ENCODE data around the gene BEGAIN. TPM values are rescaled to one million over a fixed set of nuclear protein-coding genes. Genes with fewer than 3 reads are reported as not detected.

Gene BEGAIN
- total RNA-seq, 1 experiment from 2014 or later = 18.6 TPM

GRCh38 chr14:100581228-100582145 lies 5.7 kb downstream of the BEGAIN start:
- DNase-seq (ENCODE audit: low read depth) = no peak

DNA sequence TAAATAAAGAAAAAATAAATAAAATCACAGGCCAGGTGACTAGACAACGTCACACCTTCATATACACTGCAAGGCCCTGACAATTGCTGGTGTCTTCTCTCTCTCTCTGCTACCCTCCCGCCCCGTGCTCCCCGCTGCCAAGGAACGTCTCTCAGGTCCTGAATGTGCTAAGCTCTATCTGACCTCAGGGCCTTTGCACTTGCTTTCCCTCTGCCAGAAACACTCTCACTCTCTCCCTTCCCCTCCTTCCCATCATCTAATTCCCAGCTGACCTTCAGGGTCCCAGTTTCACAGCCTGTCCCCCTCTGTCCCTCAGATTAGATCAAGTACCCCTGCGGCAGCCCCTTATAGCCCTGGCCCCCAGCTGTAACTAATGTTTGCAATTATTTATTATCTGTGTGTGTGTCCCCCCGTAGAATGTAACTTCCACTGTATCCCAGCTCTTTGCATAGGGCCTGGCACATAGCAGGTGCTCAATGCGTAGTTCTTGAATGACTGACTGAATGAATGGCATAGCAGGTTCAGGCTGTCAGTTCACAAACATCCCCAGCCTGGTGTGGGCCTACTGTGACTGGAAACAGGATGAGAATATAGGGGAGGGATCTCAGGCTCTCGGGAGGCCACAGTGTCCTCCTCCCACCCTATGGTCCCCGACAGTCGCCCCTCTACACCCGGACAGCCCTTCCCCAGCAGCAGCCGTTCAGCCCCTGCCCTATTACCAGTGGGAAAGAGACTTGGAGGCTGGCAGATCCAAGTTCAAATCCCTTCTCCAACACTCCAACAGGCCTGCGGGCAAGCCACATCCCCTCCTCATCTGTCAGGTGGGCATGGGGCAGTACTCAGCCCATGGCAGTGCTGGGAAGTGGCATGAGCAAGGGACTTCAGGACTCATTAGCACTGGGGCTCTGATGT lies 6.6 kb downstream of the BEGAIN start:
- no peak for DNase-seq (ENCODE audit: low read depth)

DNA sequence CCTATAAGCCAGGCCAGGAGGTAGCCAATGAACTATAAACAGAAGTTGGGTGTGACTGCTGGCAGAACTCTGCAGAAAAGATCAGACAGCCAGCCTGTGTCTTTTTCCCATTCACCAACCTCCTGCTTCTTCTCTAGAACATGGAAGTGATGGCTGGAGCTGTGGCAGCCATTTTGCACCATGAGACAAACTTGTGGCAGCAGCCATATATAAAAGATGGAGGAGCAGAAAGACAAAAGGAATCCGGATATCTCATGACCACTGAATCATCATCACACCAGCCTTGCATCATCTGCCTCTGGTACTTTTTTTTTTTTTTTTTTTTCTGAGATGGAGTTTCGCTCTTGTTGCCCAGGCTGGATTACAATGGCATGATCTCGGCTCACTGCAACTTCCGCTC lies 8.7 kb downstream of the BEGAIN start:
- peak; percentile 40 for DNase-seq (ENCODE audit: low read depth)

GRCh38 chr14:100577986-100578431 lies 9.2 kb downstream of the BEGAIN start:
- no peak for DNase-seq (ENCODE audit: low read depth)

GRCh38 chr14:100577321-100577985 lies 9.8 kb downstream of the BEGAIN start:
- no peak for DNase-seq (ENCODE audit: low read depth)

GRCh38 chr14:100576091-100577085 lies 10.8 kb downstream of the BEGAIN start:
- no peak for DNase-seq (ENCODE audit: low read depth)

DNA sequence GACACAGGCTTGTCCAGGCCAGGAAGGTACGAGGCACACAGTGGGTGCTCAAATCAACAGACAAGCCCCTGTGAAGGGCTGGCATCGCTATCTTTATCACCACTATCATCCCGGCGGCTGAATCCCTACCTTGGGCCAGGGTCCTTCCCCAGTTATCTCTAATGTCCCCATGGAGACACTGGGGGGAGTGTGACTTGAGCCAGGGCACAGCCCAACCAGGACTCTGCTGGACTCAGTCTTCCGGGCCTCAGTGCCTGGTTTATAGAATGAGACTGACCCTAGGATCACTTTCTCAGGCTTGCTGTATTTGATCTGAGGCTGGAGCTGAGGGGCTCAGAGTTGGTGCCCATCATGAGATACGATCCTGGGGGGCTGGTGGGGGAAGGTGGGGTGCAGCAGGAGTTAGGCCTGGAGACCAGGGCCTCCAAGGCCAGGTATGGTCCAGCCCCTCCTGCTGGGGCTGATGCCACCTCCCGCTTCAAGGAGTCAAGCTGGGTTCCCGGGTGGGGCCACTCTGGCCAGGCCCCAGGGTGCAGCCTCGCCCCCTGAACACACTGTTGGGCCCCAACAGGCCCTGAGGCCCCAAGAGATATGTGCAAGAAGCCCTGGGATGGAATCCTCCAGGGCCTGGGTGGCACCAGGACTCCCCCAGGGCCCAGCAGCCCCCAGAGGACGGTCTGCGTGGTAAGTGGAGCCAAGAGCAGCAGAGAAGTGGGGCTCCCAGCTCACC lies 11.8 kb downstream of the BEGAIN start:
- DNase-seq (ENCODE audit: low read depth) = no peak

DNA sequence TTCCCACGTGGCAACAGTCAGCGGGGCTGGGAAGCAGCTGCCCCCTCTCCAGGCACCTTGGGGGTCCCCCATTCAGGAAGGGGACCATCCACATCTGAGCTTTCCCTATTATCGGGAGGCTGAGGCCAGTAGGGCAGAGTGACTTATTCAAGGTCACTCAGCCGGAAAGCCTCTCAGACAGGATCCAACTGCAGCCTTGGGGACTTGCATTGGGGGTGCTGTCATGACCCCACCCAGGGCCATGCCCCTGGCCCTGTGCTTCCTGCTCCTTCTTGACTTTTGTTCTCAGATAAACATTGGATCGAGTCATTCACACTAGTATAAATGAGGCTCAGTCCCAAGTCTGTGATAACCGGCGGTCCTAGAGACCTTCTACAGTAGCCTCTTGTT lies 12.6 kb downstream of the BEGAIN start:
- no peak for DNase-seq (ENCODE audit: low read depth)

DNA sequence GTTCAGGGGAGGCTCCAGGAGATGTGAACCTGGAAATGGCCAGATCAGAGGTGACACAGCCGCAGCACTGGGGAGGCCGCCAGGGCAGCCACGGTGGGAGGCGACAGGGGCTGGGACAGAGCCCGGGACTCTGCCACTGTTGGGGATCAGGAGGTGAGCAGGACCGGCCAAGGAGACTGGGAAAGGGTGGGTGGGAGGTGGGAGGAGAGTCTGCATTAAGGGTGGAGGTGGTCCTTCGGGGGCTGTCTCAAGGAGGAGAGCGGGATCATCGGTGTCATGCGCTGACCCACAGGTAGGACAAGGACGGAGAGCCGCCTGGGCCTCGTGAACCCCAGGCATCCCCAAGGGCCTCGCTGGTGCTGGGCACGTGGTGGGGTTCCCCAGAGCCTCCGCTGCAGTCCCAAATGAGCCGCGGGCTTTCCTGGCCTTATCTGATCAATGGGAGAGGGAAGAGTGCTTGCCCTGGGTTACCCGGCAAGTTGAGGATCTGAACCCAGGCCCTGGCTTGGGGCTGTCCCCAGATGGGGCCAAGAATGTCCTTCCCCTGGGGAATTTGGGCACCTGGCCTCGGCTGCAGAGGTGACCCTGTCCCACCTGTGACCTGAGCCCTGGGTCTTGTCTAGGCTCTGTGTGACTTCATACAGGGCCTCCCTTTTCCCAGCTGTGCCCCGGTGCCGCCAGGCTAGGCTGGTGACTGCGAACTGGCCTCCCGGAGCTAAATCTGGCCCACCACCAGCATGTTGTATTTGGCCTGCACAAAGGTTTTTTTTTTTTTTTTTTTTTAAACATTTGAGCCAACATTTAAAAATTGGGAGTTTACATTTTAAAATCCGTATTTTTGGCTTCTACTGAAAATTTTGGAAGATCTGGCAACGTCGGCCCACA lies 13.2 kb downstream of the BEGAIN start:
- no peak for DNase-seq (ENCODE audit: low read depth)

- DNase-seq (ENCODE audit: low read depth) = no peak
These were observed 14.0 kb downstream of the BEGAIN start for GRCh38 chr14:100573002-100573756.

DNA sequence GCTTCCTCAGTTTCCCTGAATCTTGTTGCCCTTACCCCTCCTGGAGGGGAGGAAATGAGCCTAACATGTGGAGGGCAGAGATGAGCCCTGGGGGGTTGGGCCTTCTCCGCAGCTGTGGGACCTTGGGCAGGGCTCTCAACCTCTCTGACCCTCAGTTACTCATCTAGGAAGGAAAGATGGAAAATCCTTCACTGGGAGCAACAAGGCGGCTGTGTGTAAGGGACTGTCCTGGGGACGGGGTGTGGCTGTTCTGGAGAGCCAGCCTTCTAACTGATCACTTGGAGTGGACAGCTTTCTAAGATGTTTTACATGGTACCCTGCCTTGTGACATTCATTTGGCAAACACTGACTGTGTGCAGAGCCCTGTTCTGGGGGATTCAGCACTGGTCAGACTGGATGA lies 14.7 kb downstream of the BEGAIN start:
- no peak for DNase-seq (ENCODE audit: low read depth)

DNA sequence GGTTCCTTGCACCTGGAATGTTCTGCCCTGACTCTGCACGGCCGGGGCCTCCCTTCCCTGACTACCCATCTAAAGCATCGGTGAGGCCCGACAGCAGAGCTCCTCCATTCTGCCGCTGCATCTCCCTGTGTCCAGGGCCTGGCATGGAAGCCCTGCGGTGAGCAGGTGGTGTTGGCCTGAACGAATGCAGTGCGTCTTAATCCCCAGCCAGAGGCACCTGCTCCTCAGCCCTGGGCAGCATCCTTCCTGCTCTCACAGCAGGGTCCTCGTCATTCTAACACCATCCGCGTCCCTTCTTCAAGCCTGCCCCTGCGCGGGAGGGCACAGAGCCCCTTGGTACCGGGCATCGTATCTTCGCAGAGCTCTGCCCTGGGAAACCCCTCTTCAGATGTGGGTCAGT lies 15.4 kb downstream of the BEGAIN start:
- DNase-seq (ENCODE audit: low read depth) = no peak

DNA sequence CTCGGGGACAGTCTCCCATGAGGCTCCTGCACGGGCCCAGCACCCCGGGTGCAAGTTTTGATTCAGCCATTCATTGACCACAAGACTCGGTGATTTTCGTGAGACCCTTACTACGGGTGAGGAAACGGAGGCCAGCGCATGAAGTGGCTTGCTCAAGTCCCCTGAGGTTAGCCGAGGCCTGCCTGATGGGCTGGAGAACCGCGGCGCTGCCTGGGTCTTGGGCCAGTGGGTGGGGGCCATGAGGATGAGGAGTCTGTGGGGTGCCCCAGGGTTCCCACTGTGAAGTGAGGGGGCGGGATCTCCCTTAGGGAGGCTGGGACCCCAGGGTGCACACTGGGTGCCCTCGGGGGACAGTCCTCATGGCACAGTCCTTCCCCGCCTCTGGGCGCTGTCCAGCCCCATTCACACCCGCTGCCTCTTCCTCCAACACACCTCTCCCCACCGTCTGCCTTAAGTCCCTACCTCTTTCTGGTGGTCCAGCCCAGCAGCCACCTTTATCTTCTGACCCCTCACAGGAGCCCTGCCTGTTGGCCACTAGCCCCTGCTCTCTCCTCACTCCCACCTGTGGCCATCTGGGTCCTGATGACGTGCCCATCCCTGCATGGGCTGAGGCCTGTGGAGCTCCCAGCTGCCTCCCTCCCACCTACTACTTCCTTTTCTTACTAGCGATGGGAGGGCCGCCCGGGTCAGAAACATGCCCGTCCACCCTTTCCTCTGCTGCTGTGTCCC lies 16.3 kb downstream of the BEGAIN start:
- no peak for DNase-seq (ENCODE audit: low read depth)

- DNase-seq (ENCODE audit: low read depth) = peak; percentile 53
These were observed 17.4 kb downstream of the BEGAIN start for GRCh38 chr14:100569734-100570286.

DNA sequence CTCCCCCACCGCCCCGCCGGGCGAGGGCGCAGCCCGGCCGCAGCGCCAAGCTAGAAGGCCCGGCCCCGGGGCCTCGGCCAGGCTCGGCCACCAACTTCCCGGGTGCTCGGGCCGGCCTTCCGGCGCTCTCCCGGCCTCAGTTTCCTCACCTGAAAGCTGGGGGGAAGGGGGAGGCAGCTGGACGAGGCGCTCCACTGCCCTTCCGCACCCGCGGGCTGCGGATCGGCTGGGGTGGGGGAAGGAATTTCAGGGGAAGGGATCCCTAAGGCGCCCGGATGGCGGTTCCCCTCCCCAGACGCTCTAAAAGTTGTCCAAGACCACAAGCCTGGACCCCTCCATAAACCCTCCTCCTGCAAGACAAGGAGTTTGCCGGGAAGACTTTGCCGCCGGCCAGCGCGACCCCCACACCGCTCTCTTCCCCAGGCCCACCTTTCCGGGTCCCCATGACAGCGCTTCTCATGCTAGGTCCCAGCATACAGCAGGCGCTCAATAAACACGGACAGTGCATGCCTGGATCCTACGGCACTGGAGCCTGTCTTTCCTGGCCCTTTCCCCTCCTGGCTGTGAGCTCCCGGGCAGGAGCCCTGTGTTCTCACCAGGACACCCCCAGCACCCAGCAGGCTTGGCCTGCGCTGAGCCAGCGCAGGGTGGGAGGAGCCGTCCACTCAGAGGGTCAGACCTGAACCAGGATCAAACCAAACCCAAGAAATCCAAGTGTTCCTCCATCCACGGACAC lies 18.1 kb downstream of the BEGAIN start:
- DNase-seq (ENCODE audit: low read depth) = peak; percentile 53

DNA sequence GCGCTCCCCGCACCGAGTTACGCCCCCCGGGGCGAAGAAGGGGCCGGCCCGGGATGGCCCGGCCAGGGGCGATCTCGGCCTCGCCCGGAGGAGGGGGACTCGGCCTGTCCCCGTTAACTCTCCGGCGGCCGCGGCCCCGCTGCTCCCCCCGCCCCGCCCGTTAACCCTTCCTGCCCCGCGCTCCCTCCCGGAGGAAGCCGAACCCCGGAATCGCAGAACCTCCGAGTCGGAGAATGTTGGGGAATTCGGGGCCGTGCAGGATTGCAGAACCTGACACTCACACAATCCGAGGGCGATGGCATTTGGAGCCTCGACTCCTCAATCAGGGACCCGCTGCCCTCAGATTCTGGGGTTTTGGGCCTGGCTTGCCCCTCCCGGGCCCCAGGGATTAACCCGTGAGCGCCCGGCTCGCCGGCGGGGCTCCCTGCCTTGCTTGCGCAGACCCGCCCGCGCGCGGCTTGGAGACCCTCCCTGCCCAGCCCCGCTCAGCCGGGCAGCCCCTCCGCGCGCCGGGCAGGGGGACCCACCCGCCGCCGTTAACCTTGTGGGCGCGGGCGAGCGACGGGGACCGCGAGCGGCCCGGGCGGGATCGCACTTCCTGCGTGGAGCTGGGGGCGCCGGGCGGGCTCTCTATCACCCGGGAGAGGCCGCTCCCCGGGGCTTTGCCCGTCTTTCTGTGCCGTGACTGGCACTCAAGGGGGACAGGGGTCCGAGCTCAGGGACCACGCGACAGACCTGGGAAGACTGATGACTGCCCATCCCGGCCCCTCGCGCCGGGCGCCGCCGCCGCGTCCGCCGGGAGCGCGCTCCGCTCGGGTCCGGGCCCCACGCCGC lies 18.8 kb downstream of the BEGAIN start:
- DNase-seq (ENCODE audit: low read depth) = peak; percentile 39
